H1 (cell line): ENCODE results near the gene CUZD1. TPM values are rescaled to one million over a fixed set of nuclear protein-coding genes. Genes with fewer than 3 reads are reported as not detected.

ENCODE experiments used
- CTCF ChIA-PET: fragments of 300-600 bp; sonication (Branson Sonifier 250); formaldehyde crosslinking; loops from one replicate; lab custom pipeline; 2021; ENCODE audit not compliant: partially characterized antibody; lab: Charles Lee
- POLR2A ChIA-PET: fragments of 300-600 bp; sonication (Branson Sonifier 250); formaldehyde crosslinking; loops from one replicate; lab custom pipeline; 2021; ENCODE audit warnings: inconsistent platforms; ENCODE audit not compliant: partially characterized antibody; lab: Charles Lee
- DNase-seq, 2 experiments: peaks; one replicate each; pipeline versions ENCODE4 v3.0.0 to v3.0.0-alpha.2; 2010 to 2022; ENCODE audit warnings: low spot score in 2 of 2, low read depth in 1 of 2, mixed read lengths in 1 of 2
- FAIRE-seq: peaks from 2 replicates; lab custom pipeline; 2011; peaks lifted over from hg19 to GRCh38; lab: Jason Lieb, UNC
- H2AFZ ChIP-seq: 2 replicates; pipeline ENCODE4 v1.8.1; 2012; ENCODE audit warnings: low read length, inconsistent platforms
- H2AK5ac ChIP-seq: 2 replicates; pipeline ENCODE4 v1.6.1; 2013; ENCODE audit warnings: low read depth, low read length
- H2BK120ac ChIP-seq: replicated peaks from 2 replicates; pipeline ENCODE3; 2013; ENCODE audit warnings: low read depth, low read length, inconsistent platforms
- H2BK12ac ChIP-seq: 2 replicates; pipeline ENCODE4 v1.6.1; 2013; ENCODE audit warnings: low read depth, low read length
- H2BK15ac ChIP-seq: 2 replicates; pipeline ENCODE4 v1.6.1; 2013; ENCODE audit warnings: low read length
- H2BK20ac ChIP-seq: 2 replicates; pipeline ENCODE4 v1.6.1; 2013; ENCODE audit warnings: low read length
- H2BK5ac ChIP-seq: 2 replicates; pipeline ENCODE4 v1.6.1; 2013; ENCODE audit warnings: low read depth, low read length
- H3K14ac ChIP-seq: 2 replicates; pipeline ENCODE4 v1.6.1; 2013; ENCODE audit warnings: inconsistent platforms; ENCODE audit not compliant: insufficient read length
- H3K18ac ChIP-seq: 2 replicates; pipeline ENCODE4 v1.6.1; 2013; ENCODE audit warnings: low read length; ENCODE audit errors: extremely low read depth
- H3K23ac ChIP-seq: 2 replicates; pipeline ENCODE4 v1.6.1; 2013; ENCODE audit warnings: inconsistent platforms; ENCODE audit not compliant: insufficient read length
- H3K23me2 ChIP-seq: 2 replicates; pipeline ENCODE4 v1.6.1; 2013; ENCODE audit warnings: low read depth, low read length
- H3K27ac ChIP-seq: 2 replicates; pipeline ENCODE4 v1.6.1; 2011; ENCODE audit warnings: low read depth, low read length, inconsistent platforms
- H3K27me3 ChIP-seq, 4 experiments: replicated peaks in 1 of 4; 1 replicate in 1 of 4; 2 replicates in 3 of 4; pipeline versions ENCODE4 v1.6.1 to v1.8.1; 2011 to 2013; ENCODE audit warnings: low read length in 3 of 4, mild to moderate bottlenecking in 3 of 4, inconsistent platforms in 2 of 4, mixed read lengths in 2 of 4, moderate library complexity in 1 of 4; ENCODE audit not compliant: control insufficient read depth in 3 of 4, insufficient read depth in 3 of 4; ENCODE audit errors: extremely low read depth in 1 of 4
- H3K36me3 ChIP-seq, 4 experiments: 2 replicates each; pipeline versions ENCODE4 v1.6.1 to v1.8.1; 2011 to 2013; ENCODE audit warnings: mild to moderate bottlenecking in 4 of 4, low read length in 3 of 4, moderate library complexity in 2 of 4, control low read depth in 1 of 4, inconsistent platforms in 1 of 4; ENCODE audit not compliant: insufficient read depth in 4 of 4, control insufficient read depth in 2 of 4
- H3K4ac ChIP-seq: replicated peaks from 2 replicates; pipeline ENCODE3; 2013; ENCODE audit warnings: low read length, low read depth, mixed read lengths, inconsistent platforms; ENCODE audit not compliant: insufficient read length
- H3K4me1 ChIP-seq, 4 experiments: replicated peaks in 1 of 4; 1 replicate in 1 of 4; 2 replicates in 3 of 4; pipeline versions ENCODE4 v1.6.1 to v1.8.1; 2011 to 2013; ENCODE audit warnings: low read length in 3 of 4, inconsistent platforms in 2 of 4, mixed read lengths in 1 of 4; ENCODE audit not compliant: insufficient read depth in 4 of 4, control insufficient read depth in 3 of 4
- H3K4me2 ChIP-seq, 2 experiments: 2 replicates each; pipeline versions ENCODE4 v1.6.1 to v1.8.1; 2011 to 2013; ENCODE audit warnings: low read depth in 2 of 2, low read length in 2 of 2, control low read depth in 1 of 2, inconsistent platforms in 1 of 2, mild to moderate bottlenecking in 1 of 2; ENCODE audit not compliant: insufficient read depth in 1 of 2
- H3K4me3 ChIP-seq, 4 experiments: fragments of 200-600, 300-600 bp in 1 of 4; sonication (generic), shearing (Covaris generic), sonication (Bioruptor Twin) in 1 of 4; 2 replicates each; pipeline versions ENCODE4 v1.5.1 to v1.8.1; 2011 to 2016; ENCODE audit warnings: low read length in 4 of 4, low read depth in 3 of 4, control low read depth in 2 of 4, inconsistent platforms in 2 of 4, mild to moderate bottlenecking in 2 of 4, mixed read lengths in 1 of 4, moderate library complexity in 1 of 4; ENCODE audit not compliant: insufficient read depth in 2 of 4; ENCODE audit errors: extremely low read depth in 1 of 4
- H3K56ac ChIP-seq: replicated peaks from 2 replicates; pipeline ENCODE3; 2013; ENCODE audit warnings: low read depth, mild to moderate bottlenecking, mixed read lengths, low read length, inconsistent platforms; ENCODE audit not compliant: insufficient read length
- H3K79me1 ChIP-seq: 2 replicates; pipeline ENCODE4 v1.6.1; 2013; ENCODE audit warnings: low read depth, low read length, control low read depth
- H3K79me2 ChIP-seq, 2 experiments: 2 replicates each; pipeline versions ENCODE4 v1.6.1 to v1.8.1; 2012 to 2013; ENCODE audit warnings: low read length in 2 of 2, mild to moderate bottlenecking in 2 of 2, inconsistent platforms in 1 of 2; ENCODE audit not compliant: insufficient read depth in 2 of 2, control insufficient read depth in 1 of 2
- H3K9ac ChIP-seq, 4 experiments: replicated peaks in 1 of 4; 1 replicate in 1 of 4; 2 replicates in 3 of 4; pipeline versions ENCODE4 v1.6.1 to v1.8.1; 2011 to 2013; ENCODE audit warnings: low read depth in 3 of 4, low read length in 3 of 4, control low read depth in 2 of 4, mild to moderate bottlenecking in 2 of 4, moderate library complexity in 2 of 4, inconsistent platforms in 1 of 4; ENCODE audit errors: extremely low read depth in 1 of 4
- H3K9me3 ChIP-seq, 2 experiments: 2 replicates each; pipeline versions ENCODE4 v1.6.1 to v1.8.1; 2012 to 2013; ENCODE audit warnings: mild to moderate bottlenecking in 2 of 2, moderate library complexity in 2 of 2, control low read depth in 1 of 2, inconsistent platforms in 1 of 2, low read depth in 1 of 2, low read length in 1 of 2, mixed read lengths in 1 of 2; ENCODE audit not compliant: insufficient read depth in 2 of 2
- H4K20me1 ChIP-seq, 2 experiments: replicated peaks in 1 of 2; 2 replicates each; pipeline versions ENCODE3 to v1.8.1; 2011 to 2013; ENCODE audit warnings: inconsistent platforms in 2 of 2, low read length in 2 of 2, mild to moderate bottlenecking in 1 of 2; ENCODE audit not compliant: insufficient read depth in 2 of 2, control insufficient read depth in 1 of 2
- H4K5ac ChIP-seq: 2 replicates; pipeline ENCODE4 v1.6.1; 2013; ENCODE audit warnings: low read length, low read depth, mixed read lengths, inconsistent platforms; ENCODE audit not compliant: insufficient read length
- H4K8ac ChIP-seq: 2 replicates; pipeline ENCODE4 v1.8.0; 2013; ENCODE audit warnings: mild to moderate bottlenecking, moderate library complexity, low read length, inconsistent platforms; ENCODE audit not compliant: insufficient read depth; ENCODE audit errors: extremely low read depth
- H4K91ac ChIP-seq: replicated peaks from 2 replicates; pipeline ENCODE3; 2013; ENCODE audit warnings: low read length, mixed read lengths, inconsistent platforms; ENCODE audit not compliant: insufficient read length
- CHD2 ChIP-seq: IDR thresholded peaks from 2 replicates; pipeline ENCODE4 v1.6.1; 2012; ENCODE audit warnings: low read length, improper control_type of control experiment
- EZH2 ChIP-seq: fragments of 200-600 bp; sonication (generic); IDR thresholded peaks from 2 replicates; pipeline ENCODE4 v1.7.1; 2012; ENCODE audit warnings: low read depth, mild to moderate bottlenecking, moderate library complexity, low read length, inconsistent platforms; ENCODE audit not compliant: severe bottlenecking
- HDAC2 ChIP-seq, 2 experiments: fragments of 300-600 bp in 1 of 2; sonication (generic) in 1 of 2; IDR thresholded peaks; 2 replicates each; pipeline ENCODE4 v1.6.1; 2011 to 2012; ENCODE audit warnings: low read depth in 2 of 2, low read length in 2 of 2, mild to moderate bottlenecking in 2 of 2, moderate library complexity in 2 of 2, borderline replicate concordance in 1 of 2, inconsistent platforms in 1 of 2
- JUND ChIP-seq: IDR thresholded peaks from 2 replicates; pipeline ENCODE4 v1.6.1; 2011; ENCODE audit warnings: mild to moderate bottlenecking, improper control_type of control experiment, low read length
- KDM4A ChIP-seq: IDR thresholded peaks from one replicate; pipeline ENCODE4 v1.7.1; 2012; ENCODE audit warnings: low read depth, mild to moderate bottlenecking, moderate library complexity, low read length, inconsistent platforms; ENCODE audit not compliant: severe bottlenecking
- KDM5A ChIP-seq: fragments of 200-600 bp; IDR thresholded peaks from 2 replicates; pipeline ENCODE4 v1.7.1; 2012; ENCODE audit warnings: mild to moderate bottlenecking, low read length, inconsistent platforms, mixed read lengths
- SAP30 ChIP-seq: fragments of 300-600 bp; sonication (generic); IDR thresholded peaks from 2 replicates; pipeline ENCODE4 v1.7.1; 2012; ENCODE audit warnings: low read length, moderate library complexity, mild to moderate bottlenecking, inconsistent platforms; ENCODE audit not compliant: insufficient read depth, insufficient replicate concordance
- SIRT6 ChIP-seq: IDR thresholded peaks from one replicate; pipeline ENCODE4 v1.7.1; 2012; ENCODE audit warnings: low read length, inconsistent platforms
- SP2 ChIP-seq: IDR thresholded peaks from 2 replicates; pipeline ENCODE4 v1.6.1; 2012; ENCODE audit warnings: mild to moderate bottlenecking, low read length, inconsistent platforms
- WGBS, 2 experiments: shearing (Covaris generic) in 1 of 2; methylation state at CpG; one replicate each; pipeline versions ENCODE4 v1.1.6 to v1.1.7; 2013 to 2015; ENCODE audit warnings: low lambda C conversion rate in 2 of 2, mixed read lengths in 2 of 2, inconsistent platforms in 1 of 2, low coverage in 1 of 2, missing lambda C conversion rate in 1 of 2; ENCODE audit not compliant: insufficient replicate concordance in 2 of 2, insufficient coverage in 1 of 2, insufficient read length in 1 of 2; ENCODE audit errors: extremely low coverage in 1 of 2, missing lambda C conversion rate in 1 of 2; 5-methylcytosine and 5-hydroxymethylcytosine counted together
- polyA plus RNA-seq, 7 experiments: library from polyadenylated mRNA; depleted of rRNA in 3 of 7; stranded (reverse) in 5 of 7; unstranded in 2 of 7; fragments of >200 nt in 5 of 7; fragments of 200-250 nt in 2 of 7; gene quantifications; 1 replicate in 5 of 7; 2 replicates in 1 of 7; 4 replicates in 1 of 7; pipeline versions ENCODE4 v1.2.1 to v1.2.3, GENCODE V29; 2011 to 2013; ENCODE audit warnings: missing spikeins in 2 of 7, mixed read lengths in 2 of 7
- total RNA-seq: library from RNA; stranded (reverse); fragmentation: NEBNext Ultra II Directional; extraction: Animal tissue kit (Norgen Biotek cat#: 25700); gene quantifications from 2 replicates; pipeline ENCODE4 v1.2.1, GENCODE V29; 2021

The CUZD1 gene
- total and polyA plus RNA-seq, 2 of the 8 experiments (the other 6 are each of a cell fraction or from before 2014, with no cell fraction given) = 11.9 to 30.0 TPM

GRCh38 chr10:122864194-122864592 is 18.5 kb upstream of the CUZD1 start:
- Histone ChIP-seq H3K14ac (no peak overlapping the region), H2BK12ac (no peak overlapping the region), H3K36me3 (no peaks in the 10 kb centered on the region), H4K91ac (no peak overlapping the region), H2BK120ac (no peak overlapping the region), H3K4me1 (no peaks in the 10 kb centered on the region), H3K27me3 (no peaks in the 10 kb centered on the region), H3K9ac (no peak overlapping the region), H2AK5ac (no peak overlapping the region), H2BK15ac (no peak overlapping the region), H4K8ac (no peak overlapping the region), H3K4me3 (no peak overlapping the region), H2AFZ (no peak overlapping the region), H2BK5ac (no peak overlapping the region), H3K27ac (no peak overlapping the region), H3K79me2 (no peaks in the 10 kb centered on the region), H4K20me1 (no peaks in the 10 kb centered on the region), H4K5ac (no peak overlapping the region), H3K56ac (no peak overlapping the region), H3K23me2 (no peaks in the 10 kb centered on the region), H3K4me2 (no peak overlapping the region), H3K9me3 (peaks cover 9 to 13% of the 10 kb centered on the region in 2 experiments), H3K23ac (no peak overlapping the region), H3K79me1 (no peaks in the 10 kb centered on the region), H3K4ac (no peak overlapping the region), H3K18ac (no peak overlapping the region), H2BK20ac (no peak overlapping the region)
- no peak for FAIRE-seq
- ChIA-PET CTCF (interaction anchor here (2.2 kb wide), 1 partner anchor 15 kb away, joined by 6 read pairs; no protein-coding TSS in a partner anchor), POLR2A (interaction anchor here (0.9 kb wide), 1 partner anchor 14 kb away, joined by 4 read pairs; no protein-coding TSS in a partner anchor)
- TF ChIP-seq SP2 (no peak), EZH2 (no peak), HDAC2 (IDR thresholded peaks at IDR 0.05; ENCODE audit: borderline replicate concordance in 1 of 2, low read depth in 2 of 2, low read length in 2 of 2) (no peak), KDM5A (no peak), SAP30 (no peak), CHD2 (no peak), SIRT6 (no peak), KDM4A (no peak), JUND (no peak)
- WGBS, 2 experiments = 97% methylated on average over 2 of the region's 2 CpGs; no CpG with 5 or more reads in 1 of the 2 experiments
- DNase-seq = no peak
